ENCODE measurements around the gene GPATCH3. TPM values are rescaled to one million over a fixed set of nuclear protein-coding genes. Genes with fewer than 3 reads are reported as not detected.

GPATCH3 gene
- total and polyA plus RNA-seq, 2 donors (not counting 3 experiments of a cell fraction or from before 2014, with no cell fraction given), result 12.1 to 17.7 TPM

DNA sequence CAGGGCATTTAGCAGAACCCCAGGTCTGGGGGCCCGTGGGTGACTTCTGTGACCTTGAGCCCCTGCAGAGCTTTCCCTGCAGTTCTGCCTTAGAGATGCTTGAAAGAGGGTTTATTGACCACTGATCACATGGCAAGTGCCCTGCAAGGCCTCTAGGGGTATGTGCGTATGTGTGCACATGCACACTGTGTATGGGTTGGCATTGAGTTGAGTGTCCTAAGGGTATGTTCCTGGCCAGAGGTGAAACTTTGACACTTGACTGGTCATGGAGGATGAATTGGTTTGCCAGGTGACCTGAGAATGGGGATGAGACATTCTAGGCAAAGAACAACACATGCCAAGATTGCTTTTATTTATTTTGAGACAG is 38.4 kb upstream of the GPATCH3 start:
- H3K9ac ChIP-seq (replicated peaks; ENCODE audit: extremely low read depth, insufficient read depth, low read length), result no peak overlapping the region
- H3K27ac ChIP-seq (ENCODE audit: insufficient read depth, low read depth, low read length), result no peak overlapping the region
- peaks cover 44% of the 10 kb centered on the region for H3K79me2 ChIP-seq (ENCODE audit: control insufficient read depth, insufficient read depth, low read length)
- intact Hi-C loops (cut with micrococcal nuclease) (no loop called here), dilution Hi-C loops (cut with MboI; ENCODE audit: extremely low pct_ligation_motif_present, low sequenced_read_pairs) (no loop called here)
- TF ChIP-seq EZH2 (IDR thresholded peaks at IDR 0.05; ENCODE audit: borderline replicate concordance, low read depth, low read length, severe bottlenecking), result no peak
- no peak for TF ChIP-seq POLR2AphosphoS5 (IDR thresholded peaks at IDR 0.05; ENCODE audit: insufficient read depth, low read depth, low read length)
- no peak for TF ChIP-seq POLR2A (IDR thresholded peaks at IDR 0.05; ENCODE audit: low read depth, low read length)
- no peak for TF ChIP-seq JUN (IDR thresholded peaks at IDR 0.05; ENCODE audit: borderline replicate concordance, insufficient read depth, insufficient read length, low read depth)
- TF ChIP-seq, protein P1, sequence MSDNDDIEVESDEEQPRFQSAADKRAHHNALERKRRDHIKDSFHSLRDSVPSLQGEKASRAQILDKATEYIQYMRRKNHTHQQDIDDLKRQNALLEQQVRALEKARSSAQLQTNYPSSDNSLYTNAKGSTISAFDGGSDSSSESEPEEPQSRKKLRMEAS (IDR thresholded peaks at IDR 0.05; ENCODE audit: insufficient read depth, insufficient read length), result no peak
- TF ChIP-seq, protein P2, sequence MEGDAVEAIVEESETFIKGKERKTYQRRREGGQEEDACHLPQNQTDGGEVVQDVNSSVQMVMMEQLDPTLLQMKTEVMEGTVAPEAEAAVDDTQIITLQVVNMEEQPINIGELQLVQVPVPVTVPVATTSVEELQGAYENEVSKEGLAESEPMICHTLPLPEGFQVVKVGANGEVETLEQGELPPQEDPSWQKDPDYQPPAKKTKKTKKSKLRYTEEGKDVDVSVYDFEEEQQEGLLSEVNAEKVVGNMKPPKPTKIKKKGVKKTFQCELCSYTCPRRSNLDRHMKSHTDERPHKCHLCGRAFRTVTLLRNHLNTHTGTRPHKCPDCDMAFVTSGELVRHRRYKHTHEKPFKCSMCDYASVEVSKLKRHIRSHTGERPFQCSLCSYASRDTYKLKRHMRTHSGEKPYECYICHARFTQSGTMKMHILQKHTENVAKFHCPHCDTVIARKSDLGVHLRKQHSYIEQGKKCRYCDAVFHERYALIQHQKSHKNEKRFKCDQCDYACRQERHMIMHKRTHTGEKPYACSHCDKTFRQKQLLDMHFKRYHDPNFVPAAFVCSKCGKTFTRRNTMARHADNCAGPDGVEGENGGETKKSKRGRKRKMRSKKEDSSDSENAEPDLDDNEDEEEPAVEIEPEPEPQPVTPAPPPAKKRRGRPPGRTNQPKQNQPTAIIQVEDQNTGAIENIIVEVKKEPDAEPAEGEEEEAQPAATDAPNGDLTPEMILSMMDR (IDR thresholded peaks at IDR 0.05; ENCODE audit: extremely low read depth in 1 of 2, insufficient read depth in 1 of 2, low read depth in 1 of 2, low read length in 2 of 2), result no peak
- no peak for TF ChIP-seq MYC (IDR thresholded peaks at IDR 0.05; ENCODE audit: low read depth, low read length)
- no peak for TF ChIP-seq GATA2 (IDR thresholded peaks at IDR 0.05; ENCODE audit: insufficient read depth, insufficient read length, low read depth, low read length)
- no peak for TF ChIP-seq FOS (IDR thresholded peaks at IDR 0.05; ENCODE audit: borderline replicate concordance, insufficient read depth, low read length)
- peaks cover 5 to 26% of the 10 kb centered on the region in 2 experiments for H3K36me3 ChIP-seq (ENCODE audit: control insufficient read depth in 2 of 2, extremely low read depth in 1 of 2, insufficient read depth in 2 of 2, low read length in 2 of 2)
- ChIA-PET CTCF (interaction anchor here (1.3 to 1.5 kb wide), 2 partner anchors 12 to 13 kb away, joined by 3 to 4 read pairs; no protein-coding TSS in a partner anchor), POLR2A (no interaction called here)
- H3K4me2 ChIP-seq (ENCODE audit: insufficient read depth, low read length), result no peak overlapping the region
- no peak for FAIRE-seq
- no peaks in the 10 kb centered on the region for H4K20me1 ChIP-seq (replicated peaks; ENCODE audit: control insufficient read depth, extremely low read depth, insufficient read depth, low read length)
- no peak overlapping the region for H2AFZ ChIP-seq (ENCODE audit: low read depth, low read length)
- no TSS peak for BruUV-seq (replicated peaks)
- H3K9me1 ChIP-seq (replicated peaks; ENCODE audit: control insufficient read depth, extremely low read depth, insufficient read depth, low read length), result no peaks in the 10 kb centered on the region
- H3K27me3 ChIP-seq (ENCODE audit: control insufficient read depth in 2 of 2, insufficient read depth in 2 of 2, low read length in 2 of 2), result no peaks in the 10 kb centered on the region
- no peak overlapping the region for H3K4me3 ChIP-seq (replicated peaks in 1 of 3; ENCODE audit: insufficient read depth in 1 of 3, low read depth in 1 of 3, low read length in 3 of 3)
- DNase-seq (ENCODE audit: low read depth, low spot score), result no peak
- H3K4me1 ChIP-seq (ENCODE audit: control insufficient read depth, extremely low read depth, insufficient read depth, low read length), result no peaks in the 10 kb centered on the region
- no peaks in the 10 kb centered on the region for H3K9me3 ChIP-seq (replicated peaks; ENCODE audit: control insufficient read depth, insufficient read depth, low read length)

Data from endothelial cell of umbilical vein (primary cell).